HUES64 (cell line): Measurements from ENCODE around the gene PPM1H.

ENCODE experiments used
- H3K27ac ChIP-seq: 2 replicates; pipeline ENCODE4 v1.7.0; 2013; ENCODE audit warnings: low read depth, low read length, inconsistent platforms
- H3K27me3 ChIP-seq: 2 replicates; pipeline ENCODE4 v1.6.1; 2013; ENCODE audit warnings: mild to moderate bottlenecking, low read length; ENCODE audit not compliant: insufficient read depth
- H3K36me3 ChIP-seq: 2 replicates; pipeline ENCODE4 v1.6.1; 2013; ENCODE audit warnings: mild to moderate bottlenecking, low read length; ENCODE audit not compliant: insufficient read depth
- H3K4me1 ChIP-seq: 2 replicates; pipeline ENCODE4 v1.6.1; 2013; ENCODE audit warnings: mild to moderate bottlenecking, low read length, moderate library complexity; ENCODE audit not compliant: insufficient read depth
- H3K4me3 ChIP-seq: 2 replicates; pipeline ENCODE4 v1.5.1; 2013; ENCODE audit warnings: mild to moderate bottlenecking, low read length, moderate library complexity
- H3K9ac ChIP-seq: 2 replicates; pipeline ENCODE4 v1.6.1; 2013; ENCODE audit warnings: mild to moderate bottlenecking, low read depth, low read length
- H3K9me3 ChIP-seq: 2 replicates; pipeline ENCODE4 v1.6.1; 2013; ENCODE audit warnings: low read depth, low read length; ENCODE audit not compliant: insufficient read depth
- WGBS: fragments of 150-250, 120-280 bp; methylation state at CpG from one replicate; pipeline ENCODE4 v1.1.7; 2013; ENCODE audit warnings: missing lambda C conversion rate; 5-methylcytosine and 5-hydroxymethylcytosine counted together

PPM1H gene

GRCh38 chr12:62919838-62920237 lies 15.1 kb downstream of the PPM1H start:
- Histone ChIP-seq H3K4me3 (no peak overlapping the region), H3K4me1 (peaks cover 46% of the 10 kb centered on the region), H3K27me3 (no peaks in the 10 kb centered on the region), H3K27ac (no peak overlapping the region), H3K9me3 (no peaks in the 10 kb centered on the region), H3K9ac (no peak overlapping the region), H3K36me3 (no peaks in the 10 kb centered on the region)
- 96% methylated on average over 2 of the region's 2 CpGs for WGBS

- Histone ChIP-seq H3K36me3 (no peaks in the 10 kb centered on the region), H3K4me1 (peaks cover 52% of the 10 kb centered on the region), H3K27me3 (no peaks in the 10 kb centered on the region), H3K9me3 (no peaks in the 10 kb centered on the region), H3K9ac (no peak overlapping the region), H3K27ac (no peak overlapping the region), H3K4me3 (no peak overlapping the region)
- 71% methylated on average over 1 of the region's 1 CpG for WGBS
Observed at GRCh38 chr12:62917926-62918325, 17.0 kb downstream of the PPM1H start.

- Histone ChIP-seq H3K36me3 (no peaks in the 10 kb centered on the region), H3K4me1 (peaks cover 52% of the 10 kb centered on the region), H3K9ac (no peak overlapping the region), H3K27me3 (no peaks in the 10 kb centered on the region), H3K9me3 (no peaks in the 10 kb centered on the region), H3K4me3 (no peak overlapping the region), H3K27ac (no peak overlapping the region)
- WGBS: 76% methylated on average over 6 of the region's 7 CpGs
Observed at GRCh38 chr12:62916632-62917425, 18.1 kb downstream of the PPM1H start.

GRCh38 chr12:62915204-62915529 lies 19.8 kb downstream of the PPM1H start:
- 82% methylated on average over 6 of the region's 6 CpGs for WGBS
- Histone ChIP-seq H3K9ac (no peak overlapping the region), H3K36me3 (no peaks in the 10 kb centered on the region), H3K27ac (0 out of 2 replicates have a peak overlapping the region, but pooled peaks have one; percentile 20), H3K4me3 (no peak overlapping the region), H3K9me3 (no peaks in the 10 kb centered on the region), H3K4me1 (peaks cover 61% of the 10 kb centered on the region), H3K27me3 (no peaks in the 10 kb centered on the region)

GRCh38 chr12:62914443-62915203 lies 20.3 kb downstream of the PPM1H start:
- Histone ChIP-seq H3K9ac (no peak overlapping the region), H3K36me3 (no peaks in the 10 kb centered on the region), H3K4me1 (peaks cover 61% of the 10 kb centered on the region), H3K27ac (peak overlapping the region; percentile 68; the same call in 1 of the 2 replicates), H3K4me3 (no peak overlapping the region), H3K27me3 (no peaks in the 10 kb centered on the region), H3K9me3 (no peaks in the 10 kb centered on the region)
- 85% methylated on average over 7 of the region's 7 CpGs for WGBS

- Histone ChIP-seq H3K36me3 (no peaks in the 10 kb centered on the region), H3K4me3 (no peak overlapping the region), H3K27ac (no peak overlapping the region), H3K27me3 (no peaks in the 10 kb centered on the region), H3K9me3 (no peaks in the 10 kb centered on the region), H3K9ac (no peak overlapping the region), H3K4me1 (peaks cover 52% of the 10 kb centered on the region)
- WGBS: 96% methylated on average over 6 of the region's 6 CpGs
Observed at GRCh38 chr12:62913380-62913779, 21.6 kb downstream of the PPM1H start.

- peaks cover 45% of the 10 kb centered on the region for H3K4me1 ChIP-seq
- H3K27me3 ChIP-seq: no peaks in the 10 kb centered on the region
- no peak overlapping the region for H3K9ac ChIP-seq
- H3K4me3 ChIP-seq: no peak overlapping the region
- H3K27ac ChIP-seq: no peak overlapping the region
- 81% methylated on average over 4 of the region's 4 CpGs for WGBS
- H3K9me3 ChIP-seq: no peaks in the 10 kb centered on the region
- H3K36me3 ChIP-seq: no peaks in the 10 kb centered on the region
Observed at GRCh38 chr12:62912644-62913043, 22.3 kb downstream of the PPM1H start.

- Histone ChIP-seq H3K9me3 (no peaks in the 10 kb centered on the region), H3K36me3 (no peaks in the 10 kb centered on the region), H3K4me3 (no peak overlapping the region), H3K4me1 (peaks cover 32% of the 10 kb centered on the region), H3K27ac (no peak overlapping the region), H3K9ac (no peak overlapping the region), H3K27me3 (no peaks in the 10 kb centered on the region)
- WGBS: 93% methylated on average over 4 of the region's 4 CpGs
Observed at GRCh38 chr12:62911286-62911685, 23.7 kb downstream of the PPM1H start.

GRCh38 chr12:62910549-62911169 lies 24.3 kb downstream of the PPM1H start:
- H3K9me3 ChIP-seq: no peaks in the 10 kb centered on the region
- H3K27me3 ChIP-seq: no peaks in the 10 kb centered on the region
- H3K27ac ChIP-seq: no peak overlapping the region
- H3K9ac ChIP-seq: no peak overlapping the region
- H3K36me3 ChIP-seq: no peaks in the 10 kb centered on the region
- no peak overlapping the region for H3K4me3 ChIP-seq
- WGBS: 67% methylated on average over 4 of the region's 5 CpGs
- peaks cover 26% of the 10 kb centered on the region for H3K4me1 ChIP-seq

GRCh38 chr12:62909340-62909739 lies 25.6 kb downstream of the PPM1H start:
- Histone ChIP-seq H3K27me3 (no peaks in the 10 kb centered on the region), H3K9ac (no peak overlapping the region), H3K9me3 (no peaks in the 10 kb centered on the region), H3K4me3 (no peak overlapping the region), H3K27ac (no peak overlapping the region), H3K4me1 (peaks cover 13% of the 10 kb centered on the region), H3K36me3 (no peaks in the 10 kb centered on the region)
- WGBS: 96% methylated on average over 1 of the region's 1 CpG

GRCh38 chr12:62908674-62909073 lies 26.3 kb downstream of the PPM1H start:
- Histone ChIP-seq H3K4me1 (peaks cover 8% of the 10 kb centered on the region), H3K27ac (no peak overlapping the region), H3K27me3 (no peaks in the 10 kb centered on the region), H3K9me3 (no peaks in the 10 kb centered on the region), H3K9ac (no peak overlapping the region), H3K36me3 (no peaks in the 10 kb centered on the region), H3K4me3 (no peak overlapping the region)
- WGBS: 89% methylated on average over 1 of the region's 2 CpGs
